Measurements from ENCODE around the gene SMAD3. TPM values are rescaled to one million over a fixed set of nuclear protein-coding genes. Genes with fewer than 3 reads are reported as not detected.

The SMAD3 gene
- total RNA-seq, 2 donors from 2014 or later: 30.6 to 45.4 TPM

DNA sequence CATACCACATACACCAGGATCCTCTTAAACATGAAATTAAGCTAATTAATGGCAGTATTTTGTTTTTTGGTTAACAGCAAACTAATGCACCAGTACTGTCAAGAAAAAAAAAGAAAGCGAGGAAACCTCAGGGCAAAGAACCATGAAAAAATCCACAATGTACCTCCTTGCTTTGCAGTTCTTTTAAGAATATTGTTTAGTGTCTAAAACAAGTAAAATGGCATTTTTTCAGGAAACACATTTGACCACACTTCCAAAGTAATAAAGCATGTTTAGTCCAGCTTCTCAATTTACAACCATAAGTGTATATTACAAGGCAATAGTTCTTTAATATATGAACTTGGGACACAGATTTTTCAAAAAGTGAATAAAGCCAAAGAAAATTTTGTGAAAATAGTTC lies 162.4 kb downstream of the SMAD3 start:
- H3K4me1 ChIP-seq (replicated peaks): no peaks in the 10 kb centered on the region
- intact Hi-C loops (cut with DNase I): no loop called here
- no peaks in the 10 kb centered on the region for H3K27me3 ChIP-seq (replicated peaks; ENCODE audit: insufficient read depth)
- no peaks in the 10 kb centered on the region for H3K9me3 ChIP-seq
- H3K4me3 ChIP-seq: no peak overlapping the region
- 100% methylated on average over 1 of the region's 1 CpG for WGBS
- no peak for TF ChIP-seq POLR2AphosphoS5 (IDR thresholded peaks at IDR 0.05)
- no peak for TF ChIP-seq POLR2A (IDR thresholded peaks at IDR 0.05)
- TF ChIP-seq, protein P1, sequence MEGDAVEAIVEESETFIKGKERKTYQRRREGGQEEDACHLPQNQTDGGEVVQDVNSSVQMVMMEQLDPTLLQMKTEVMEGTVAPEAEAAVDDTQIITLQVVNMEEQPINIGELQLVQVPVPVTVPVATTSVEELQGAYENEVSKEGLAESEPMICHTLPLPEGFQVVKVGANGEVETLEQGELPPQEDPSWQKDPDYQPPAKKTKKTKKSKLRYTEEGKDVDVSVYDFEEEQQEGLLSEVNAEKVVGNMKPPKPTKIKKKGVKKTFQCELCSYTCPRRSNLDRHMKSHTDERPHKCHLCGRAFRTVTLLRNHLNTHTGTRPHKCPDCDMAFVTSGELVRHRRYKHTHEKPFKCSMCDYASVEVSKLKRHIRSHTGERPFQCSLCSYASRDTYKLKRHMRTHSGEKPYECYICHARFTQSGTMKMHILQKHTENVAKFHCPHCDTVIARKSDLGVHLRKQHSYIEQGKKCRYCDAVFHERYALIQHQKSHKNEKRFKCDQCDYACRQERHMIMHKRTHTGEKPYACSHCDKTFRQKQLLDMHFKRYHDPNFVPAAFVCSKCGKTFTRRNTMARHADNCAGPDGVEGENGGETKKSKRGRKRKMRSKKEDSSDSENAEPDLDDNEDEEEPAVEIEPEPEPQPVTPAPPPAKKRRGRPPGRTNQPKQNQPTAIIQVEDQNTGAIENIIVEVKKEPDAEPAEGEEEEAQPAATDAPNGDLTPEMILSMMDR (IDR thresholded peaks at IDR 0.05): no peak
- H3K27ac ChIP-seq: no peak overlapping the region
- no peak for DNase-seq (ENCODE audit: low spot score)
- no peaks in the 10 kb centered on the region for H3K36me3 ChIP-seq

DNA sequence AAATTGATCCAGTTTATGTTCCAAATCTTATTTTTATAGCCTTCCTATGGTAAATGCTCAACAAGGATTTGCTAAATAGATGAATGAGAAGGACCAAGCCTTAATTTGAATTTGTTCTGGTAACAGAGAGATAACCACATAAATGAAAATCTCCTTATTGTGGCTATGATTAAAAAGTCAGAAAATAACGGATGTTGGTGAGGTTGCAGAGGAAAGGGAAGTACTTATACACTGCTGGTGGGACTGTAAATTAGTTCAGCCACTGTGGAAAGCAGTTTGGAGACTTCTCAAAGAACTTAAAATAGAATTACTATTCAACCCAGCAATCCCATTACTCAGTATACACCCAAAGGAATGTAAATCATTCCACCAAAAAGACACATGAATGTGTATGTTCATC lies 162.9 kb downstream of the SMAD3 start:
- H3K9me3 ChIP-seq: no peaks in the 10 kb centered on the region
- WGBS: 79% methylated on average over 1 of the region's 1 CpG
- no peak for DNase-seq (ENCODE audit: low spot score)
- H3K27me3 ChIP-seq (replicated peaks; ENCODE audit: insufficient read depth): no peaks in the 10 kb centered on the region
- no peak overlapping the region for H3K4me3 ChIP-seq
- H3K27ac ChIP-seq: no peak overlapping the region
- TF ChIP-seq POLR2AphosphoS5 (IDR thresholded peaks at IDR 0.05): no peak
- TF ChIP-seq, protein P1 (IDR thresholded peaks at IDR 0.05): no peak
- no peak for TF ChIP-seq POLR2A (IDR thresholded peaks at IDR 0.05)
- intact Hi-C loops (cut with DNase I): no loop called here
- no peaks in the 10 kb centered on the region for H3K4me1 ChIP-seq (replicated peaks)
- no peaks in the 10 kb centered on the region for H3K36me3 ChIP-seq

DNA sequence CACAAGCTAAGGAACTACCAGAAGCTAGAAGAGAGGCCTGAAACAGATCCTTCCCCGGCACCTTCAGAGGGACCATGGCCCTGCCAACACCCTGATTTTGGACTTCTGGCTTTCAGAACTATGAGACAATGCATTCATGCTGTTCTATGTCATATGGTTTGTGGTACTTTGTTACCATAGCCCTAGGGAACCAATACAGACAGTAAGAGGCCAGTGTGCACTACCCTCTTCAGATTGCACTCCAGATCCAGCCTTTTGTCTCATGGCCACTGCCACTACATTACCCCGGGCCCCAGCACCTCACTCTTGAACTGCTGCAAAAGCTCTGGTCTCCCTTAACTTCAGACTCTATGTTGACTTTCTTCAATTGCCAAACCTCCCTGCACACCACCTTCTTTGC lies 165.1 kb downstream of the SMAD3 start:
- no peak overlapping the region for H3K4me3 ChIP-seq
- H3K27me3 ChIP-seq (replicated peaks; ENCODE audit: insufficient read depth): no peaks in the 10 kb centered on the region
- H3K9me3 ChIP-seq: no peaks in the 10 kb centered on the region
- no peak for DNase-seq (ENCODE audit: low spot score)
- no peaks in the 10 kb centered on the region for H3K4me1 ChIP-seq (replicated peaks)
- TF ChIP-seq POLR2A (IDR thresholded peaks at IDR 0.05) (no peak), POLR2AphosphoS5 (IDR thresholded peaks at IDR 0.05) (no peak)
- TF ChIP-seq, protein P1 (IDR thresholded peaks at IDR 0.05): no peak
- no peak overlapping the region for H3K27ac ChIP-seq
- 94% methylated on average over 2 of the region's 2 CpGs for WGBS
- intact Hi-C loops (cut with DNase I): no loop called here
- H3K36me3 ChIP-seq: no peaks in the 10 kb centered on the region

DNA sequence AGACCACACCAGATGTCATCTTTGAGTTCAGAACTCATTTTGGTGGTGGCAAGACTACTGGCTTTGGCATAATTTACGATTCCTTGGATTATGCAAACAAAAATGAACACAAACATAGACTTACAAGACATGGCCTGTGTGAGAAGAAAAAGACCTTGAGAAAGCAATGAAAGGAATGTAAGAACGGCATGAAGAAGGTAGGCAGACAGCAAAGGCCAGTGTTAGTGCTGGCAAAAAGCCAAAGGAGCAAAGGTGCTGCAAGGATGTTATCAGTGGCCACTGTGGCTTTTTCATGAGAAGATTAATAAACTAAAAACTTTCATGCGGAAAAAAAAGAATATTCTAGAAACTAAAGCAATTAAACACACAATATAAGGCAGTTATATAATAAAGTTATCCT lies 167.2 kb downstream of the SMAD3 start:
- Histone ChIP-seq H3K4me1 (replicated peaks) (no peaks in the 10 kb centered on the region), H3K27me3 (replicated peaks; ENCODE audit: insufficient read depth) (no peaks in the 10 kb centered on the region), H3K36me3 (no peaks in the 10 kb centered on the region), H3K27ac (no peak overlapping the region), H3K4me3 (no peak overlapping the region), H3K9me3 (no peaks in the 10 kb centered on the region)
- TF ChIP-seq, protein P1 (IDR thresholded peaks at IDR 0.05): no peak
- TF ChIP-seq POLR2AphosphoS5 (IDR thresholded peaks at IDR 0.05): peak; percentile 43
- WGBS: 56% methylated on average over 3 of the region's 3 CpGs
- intact Hi-C loops (cut with DNase I): no loop called here
- no peak for DNase-seq (ENCODE audit: low spot score)

DNA sequence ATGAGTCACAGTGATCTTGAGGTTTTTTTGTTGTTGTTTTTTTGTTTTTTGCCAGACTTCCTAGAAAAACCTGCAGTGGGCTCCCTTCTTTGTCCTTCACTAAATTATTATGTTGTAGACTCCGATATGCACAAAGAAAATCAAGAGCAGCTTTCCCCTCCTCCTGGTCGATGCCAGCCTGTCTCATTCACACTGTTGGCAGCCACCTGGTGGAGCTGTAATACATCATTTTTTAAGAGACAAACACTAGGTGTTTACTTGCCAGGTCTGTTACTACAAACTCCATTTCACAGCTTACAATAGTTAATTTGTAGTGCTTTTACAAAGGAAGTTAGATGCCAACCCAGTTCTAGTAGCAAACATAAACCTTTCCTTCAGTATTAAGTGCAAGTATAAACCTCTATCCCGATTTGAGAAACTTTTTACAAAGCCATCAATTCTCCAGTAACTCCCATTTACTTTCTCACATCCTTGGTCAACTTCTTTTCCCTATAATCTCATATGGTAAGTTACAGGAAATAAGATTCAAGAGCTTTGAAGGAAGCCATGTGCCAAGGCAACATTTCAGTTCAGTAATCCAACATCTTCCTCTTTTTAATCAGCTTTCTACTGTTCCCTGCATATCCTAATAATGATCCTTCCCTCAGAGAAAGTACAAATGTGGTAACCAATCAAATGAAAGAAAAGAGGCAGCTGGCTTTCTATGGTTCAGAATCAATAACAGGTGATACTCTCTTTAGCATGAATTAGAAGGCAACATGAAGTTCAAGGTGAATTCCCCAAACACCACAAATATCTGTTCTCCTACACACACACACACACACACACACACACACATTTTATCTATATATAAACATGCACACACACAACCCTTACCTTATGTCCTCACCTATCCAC lies 175.1 kb downstream of the SMAD3 start:
- TF ChIP-seq, protein P1 (IDR thresholded peaks at IDR 0.05): peak in 3 of 4 experiments; percentile 14 to 45 (median 42)
- TF ChIP-seq POLR2A (IDR thresholded peaks at IDR 0.05) (no peak), POLR2AphosphoS5 (IDR thresholded peaks at IDR 0.05) (peak; percentile 32)
- Histone ChIP-seq H3K9me3 (no peaks in the 10 kb centered on the region), H3K27ac (no peak overlapping the region), H3K4me3 (no peak overlapping the region), H3K36me3 (no peaks in the 10 kb centered on the region), H3K4me1 (replicated peaks) (peaks cover 8% of the 10 kb centered on the region), H3K27me3 (replicated peaks; ENCODE audit: insufficient read depth) (no peaks in the 10 kb centered on the region)
- WGBS: 25% methylated on average over 3 of the region's 3 CpGs
- intact Hi-C loops (cut with DNase I): no loop called here
- peak; percentile 38 for DNase-seq (ENCODE audit: low spot score)

Data from prostate gland (tissue), 2 donors.